Natural killer cell (primary cell): ENCODE results near the gene KIF3C. TPM values are rescaled to one million over a fixed set of nuclear protein-coding genes. Genes with fewer than 3 reads are reported as not detected.

Experiments
- ATAC-seq, 3 donors: fragments of 150-1000 bp in 2 of 3; fragments of 200-7000 bp in 1 of 3; cut with Tn5 transposase; 1 replicate in 1 of 3; 2 replicates in 2 of 3; pipeline ENCODE4 v1.10.0; 2021; ENCODE audit warnings: mild to moderate bottlenecking in 2 of 3, moderate library complexity in 2 of 3
- DNase-seq, 2 donors: peaks; one replicate each; pipeline versions ENCODE4 v3.0.0 to v3.0.0-alpha.2; 2013 to 2021; ENCODE audit warnings: mixed read lengths in 1 of 2
- H3K27ac ChIP-seq: one replicate; pipeline ENCODE4 v1.5.1; 2013; ENCODE audit warnings: mild to moderate bottlenecking, low read length
- H3K27me3 ChIP-seq: one replicate; pipeline ENCODE4 v1.6.1; 2013; ENCODE audit warnings: low read length; ENCODE audit not compliant: control insufficient read depth, insufficient read depth
- H3K36me3 ChIP-seq: one replicate; pipeline ENCODE4 v1.6.1; 2013; ENCODE audit warnings: low read length; ENCODE audit not compliant: control insufficient read depth, insufficient read depth
- H3K4me1 ChIP-seq: one replicate; pipeline ENCODE4 v1.6.1; 2013; ENCODE audit warnings: low read length; ENCODE audit not compliant: control insufficient read depth, insufficient read depth
- H3K4me3 ChIP-seq: one replicate; pipeline ENCODE4 v1.5.1; 2013; ENCODE audit warnings: low read length
- H3K9me3 ChIP-seq: one replicate; pipeline ENCODE4 v1.6.1; 2013; ENCODE audit warnings: low read length; ENCODE audit not compliant: control insufficient read depth, insufficient read depth
- H3K27ac Mint-ChIP-seq, 2 donors: one replicate each; pipeline ENCODE4 v1.8.0; 2022; ENCODE audit warnings: mild to moderate bottlenecking in 2 of 2, mixed read lengths in 2 of 2, moderate library complexity in 1 of 2
- H3K27me3 Mint-ChIP-seq, 2 donors: one replicate each; pipeline ENCODE4 v1.8.0; 2022; ENCODE audit warnings: low read depth in 2 of 2, mixed read lengths in 2 of 2
- H3K36me3 Mint-ChIP-seq: one replicate; pipeline ENCODE4 v1.8.0; 2022; ENCODE audit warnings: mixed read lengths
- H3K4me1 Mint-ChIP-seq, 2 donors: one replicate each; pipeline ENCODE4 v1.8.0; 2022; ENCODE audit warnings: mixed read lengths in 2 of 2
- H3K4me3 Mint-ChIP-seq: one replicate; pipeline ENCODE4 v1.8.0; 2022; ENCODE audit warnings: mild to moderate bottlenecking, moderate library complexity, mixed read lengths
- H3K9me3 Mint-ChIP-seq, 2 donors: one replicate each; pipeline ENCODE4 v1.8.0; 2022; ENCODE audit warnings: mixed read lengths in 2 of 2
- WGBS: methylation state at CpG from one replicate; pipeline ENCODE4 v1.1.7; 2013; ENCODE audit warnings: missing lambda C conversion rate; ENCODE audit not compliant: insufficient coverage; 5-methylcytosine and 5-hydroxymethylcytosine counted together
- intact Hi-C: fragments of 100-400 bp; cut with micrococcal nuclease; formaldehyde crosslinking; loops from one replicate; pipeline ENCODE4 v1.14.2; 2022
- total RNA-seq, 4 donors: library from RNA; stranded (reverse); fragments of 120-200 nt in 1 of 4; gene quantifications; one replicate each; pipeline versions ENCODE4 v1.2.3 to v1.2.4, GENCODE V29; 2013 to 2022
- TF ChIP-seq, protein P1 (sequence below): fragments of 200-600 bp; IDR thresholded peaks from one replicate; pipeline ENCODE4 v1.8.0; 2022; ENCODE audit warnings: antibody characterized with exemption

Gene KIF3C
- total RNA-seq, 3 donors from 2014 or later (not counting 1 experiment from before 2014, with no cell fraction given), result 4.4 to 6.8 (median 5.1) TPM

DNA sequence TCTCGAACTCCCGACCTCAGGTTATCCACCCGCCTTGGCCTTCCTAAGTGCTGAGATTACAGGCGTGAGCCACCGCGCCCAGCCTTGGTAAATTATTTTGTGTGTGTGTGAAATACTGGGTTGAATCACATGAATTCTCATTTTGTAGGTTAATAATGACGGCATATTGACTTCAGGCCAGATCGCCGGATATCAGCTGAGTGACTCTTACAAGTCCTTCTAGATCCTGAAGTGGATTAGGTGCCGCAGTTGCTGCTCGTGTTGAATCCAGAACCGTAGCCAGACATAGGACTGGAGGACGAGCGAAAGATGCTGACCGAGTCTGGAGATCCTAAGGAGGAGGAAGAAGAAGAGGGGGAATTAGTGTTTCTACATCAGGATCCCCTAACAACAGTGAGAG lies 12.2 kb upstream of the KIF3C start:
- intact Hi-C loops, result loop anchor here (5.0 kb wide), 1 partner anchor 583 kb away; no protein-coding TSS in a partner anchor

DNA sequence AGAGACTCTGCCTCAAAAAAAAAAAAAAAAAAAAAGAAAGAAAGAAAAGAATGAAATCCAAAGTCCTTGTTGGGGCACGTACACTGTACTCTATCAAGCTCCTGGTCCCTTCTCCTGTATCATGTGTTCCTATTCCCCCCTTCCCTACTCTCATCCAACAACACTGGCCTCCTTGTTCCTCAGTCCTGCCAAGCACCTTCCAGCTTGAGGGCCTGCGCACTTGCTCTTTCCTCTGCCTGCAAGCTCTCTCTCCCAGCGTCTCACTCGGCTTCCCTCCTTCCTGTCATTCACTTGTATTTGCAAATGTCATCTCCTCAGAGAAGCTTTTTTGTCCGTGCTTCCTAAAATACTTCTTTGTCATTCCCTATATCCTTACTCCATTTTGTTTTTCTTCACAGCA lies 10.8 kb upstream of the KIF3C start:
- intact Hi-C loops, result loop anchor here (5.0 kb wide), 1 partner anchor 584 kb away; no protein-coding TSS in a partner anchor
- Mint-ChIP-seq H3K4me3 (no peak overlapping the region), H3K4me1 (no peaks in the 10 kb centered on the region), H3K9me3 (no peaks in the 10 kb centered on the region), H3K36me3 (no peaks in the 10 kb centered on the region), H3K27me3 (peaks cover 0 to 3% of the 10 kb centered on the region in 2 donors), H3K27ac (no peak overlapping the region)
- no peaks in the 10 kb centered on the region for H3K4me1 ChIP-seq
- WGBS, result 90% methylated on average over 5 of the region's 5 CpGs
- H3K27ac ChIP-seq, result no peak overlapping the region
- TF ChIP-seq, protein P1, sequence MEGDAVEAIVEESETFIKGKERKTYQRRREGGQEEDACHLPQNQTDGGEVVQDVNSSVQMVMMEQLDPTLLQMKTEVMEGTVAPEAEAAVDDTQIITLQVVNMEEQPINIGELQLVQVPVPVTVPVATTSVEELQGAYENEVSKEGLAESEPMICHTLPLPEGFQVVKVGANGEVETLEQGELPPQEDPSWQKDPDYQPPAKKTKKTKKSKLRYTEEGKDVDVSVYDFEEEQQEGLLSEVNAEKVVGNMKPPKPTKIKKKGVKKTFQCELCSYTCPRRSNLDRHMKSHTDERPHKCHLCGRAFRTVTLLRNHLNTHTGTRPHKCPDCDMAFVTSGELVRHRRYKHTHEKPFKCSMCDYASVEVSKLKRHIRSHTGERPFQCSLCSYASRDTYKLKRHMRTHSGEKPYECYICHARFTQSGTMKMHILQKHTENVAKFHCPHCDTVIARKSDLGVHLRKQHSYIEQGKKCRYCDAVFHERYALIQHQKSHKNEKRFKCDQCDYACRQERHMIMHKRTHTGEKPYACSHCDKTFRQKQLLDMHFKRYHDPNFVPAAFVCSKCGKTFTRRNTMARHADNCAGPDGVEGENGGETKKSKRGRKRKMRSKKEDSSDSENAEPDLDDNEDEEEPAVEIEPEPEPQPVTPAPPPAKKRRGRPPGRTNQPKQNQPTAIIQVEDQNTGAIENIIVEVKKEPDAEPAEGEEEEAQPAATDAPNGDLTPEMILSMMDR, result no peak
- no peak overlapping the region for H3K4me3 ChIP-seq
- no peaks in the 10 kb centered on the region for H3K36me3 ChIP-seq
- H3K9me3 ChIP-seq, result no peaks in the 10 kb centered on the region
- ATAC-seq (no peak), DNase-seq (no peak)
- no peaks in the 10 kb centered on the region for H3K27me3 ChIP-seq

More for the DNA sequence above, 12.2 kb upstream of the KIF3C start:
- H3K4me3 Mint-ChIP-seq, result no peak overlapping the region
- Histone ChIP-seq H3K27ac (no peak overlapping the region), H3K4me1 (no peaks in the 10 kb centered on the region), H3K36me3 (no peaks in the 10 kb centered on the region), H3K4me3 (no peak overlapping the region), H3K9me3 (no peaks in the 10 kb centered on the region), H3K27me3 (no peaks in the 10 kb centered on the region)
- peaks cover 4 to 11% of the 10 kb centered on the region in 2 donors for H3K27me3 Mint-ChIP-seq
- H3K36me3 Mint-ChIP-seq, result no peaks in the 10 kb centered on the region
- ATAC-seq (no peak), DNase-seq (no peak)
- 95% methylated on average over 15 of the region's 15 CpGs for WGBS
- no peaks in the 10 kb centered on the region for H3K4me1 Mint-ChIP-seq
- no peak overlapping the region for H3K27ac Mint-ChIP-seq
- H3K9me3 Mint-ChIP-seq, result no peaks in the 10 kb centered on the region
- TF ChIP-seq, protein P1, result no peak

DNA sequence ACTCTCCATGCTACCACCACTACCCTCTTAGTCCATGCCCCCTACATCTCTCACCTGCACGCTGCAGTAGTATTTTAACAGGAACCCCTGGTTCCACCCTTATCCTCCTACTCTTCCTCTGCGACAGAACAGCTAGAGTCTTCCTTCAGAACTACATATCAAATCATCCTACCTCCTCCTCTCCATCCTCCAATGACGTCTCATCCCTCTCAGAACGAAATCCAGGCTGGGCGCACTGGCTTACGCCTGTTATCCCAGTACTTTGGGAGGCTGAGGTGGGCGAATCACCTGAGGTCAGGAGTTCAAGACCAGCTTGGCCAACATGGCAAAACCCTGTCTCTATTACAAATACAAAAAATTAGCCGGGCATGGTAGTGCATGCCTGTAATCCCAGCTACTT lies 10.3 kb upstream of the KIF3C start:
- 84% methylated on average over 8 of the region's 8 CpGs for WGBS
- no peak overlapping the region for H3K27ac Mint-ChIP-seq
- intact Hi-C loops, result loop anchor here (5.0 kb wide), 1 partner anchor 585 kb away; no protein-coding TSS in a partner anchor

More for the DNA sequence above, 10.3 kb upstream of the KIF3C start:
- no peak overlapping the region for H3K4me3 ChIP-seq
- no peaks in the 10 kb centered on the region for H3K4me1 ChIP-seq
- no peak for ATAC-seq
- no peaks in the 10 kb centered on the region for H3K36me3 ChIP-seq
- H3K27ac ChIP-seq, result no peak overlapping the region
- no peaks in the 10 kb centered on the region for H3K27me3 ChIP-seq
- H3K9me3 Mint-ChIP-seq, result no peaks in the 10 kb centered on the region
- TF ChIP-seq, protein P1, result no peak
- H3K4me1 Mint-ChIP-seq, result no peaks in the 10 kb centered on the region
- peaks cover 0 to 3% of the 10 kb centered on the region in 2 donors for H3K27me3 Mint-ChIP-seq
- H3K9me3 ChIP-seq, result no peaks in the 10 kb centered on the region
- DNase-seq, result no peak
- no peaks in the 10 kb centered on the region for H3K36me3 Mint-ChIP-seq
- no peak overlapping the region for H3K4me3 Mint-ChIP-seq
